OCI-LY7 (cell line): ENCODE results near the gene DRD4. TPM values are rescaled to one million over a fixed set of nuclear protein-coding genes. Genes with fewer than 3 reads are reported as not detected.

Experiments used
- BruUV-seq: library from RNA; stranded (reverse); fragments of 400-500 nt; replicated peaks from 2 replicates; lab custom pipeline; 2021; lab: Mats Ljungman, UMichigan
- CTCF ChIA-PET: fragments of 300-600 bp; sonication (Branson Sonifier 250); formaldehyde crosslinking; loops from one replicate; lab custom pipeline; 2022; ENCODE audit warnings: antibody characterized with exemption; ENCODE audit not compliant: unreplicated experiment; lab: Charles Lee
- POLR2A ChIA-PET: fragments of 300-600 bp; sonication (Branson Sonifier 250); formaldehyde crosslinking; loops from one replicate; lab custom pipeline; 2022; ENCODE audit warnings: antibody characterized with exemption; lab: Charles Lee
- DNase-seq: peaks from one replicate; pipeline ENCODE4 v3.0.0-alpha.2; 2015; ENCODE audit warnings: low spot score
- H2AFZ ChIP-seq: fragments of 200-600 bp; sonication (generic), shearing (Covaris generic); 2 replicates; pipeline ENCODE4 v1.6.1; 2014; ENCODE audit warnings: mild to moderate bottlenecking, antibody characterized with exemption, low read length, moderate library complexity
- H3K27ac ChIP-seq: fragments of 200-600 bp; sonication (generic); 2 replicates; pipeline ENCODE4 v1.5.1; 2014; ENCODE audit warnings: mixed run types, low read depth, mild to moderate bottlenecking, moderate library complexity, low read length, inconsistent platforms; ENCODE audit not compliant: poor library complexity, severe bottlenecking
- H3K36me3 ChIP-seq: fragments of 200-600 bp; sonication (generic); 2 replicates; pipeline ENCODE4 v1.6.1; 2014; ENCODE audit warnings: mild to moderate bottlenecking, antibody characterized with exemption, low read length, moderate library complexity, mixed read lengths; ENCODE audit not compliant: insufficient read depth
- H3K4me1 ChIP-seq: fragments of 200-600 bp; sonication (generic); 2 replicates; pipeline ENCODE4 v1.5.1; 2014; ENCODE audit warnings: mild to moderate bottlenecking, low read length; ENCODE audit not compliant: insufficient read depth, poor library complexity, severe bottlenecking
- H3K4me2 ChIP-seq: fragments of 200-600 bp; sonication (generic); 2 replicates; pipeline ENCODE4 v1.6.1; 2014; ENCODE audit warnings: mild to moderate bottlenecking, low read length
- H3K4me3 ChIP-seq: fragments of 200-600 bp; sonication (generic); 2 replicates; pipeline ENCODE4 v1.5.1; 2014; ENCODE audit warnings: mild to moderate bottlenecking, low read depth, low read length; ENCODE audit not compliant: poor library complexity, severe bottlenecking
- H3K79me2 ChIP-seq: fragments of 200-600 bp; sonication (generic); 2 replicates; pipeline ENCODE4 v1.6.1; 2016; ENCODE audit warnings: low read depth, mild to moderate bottlenecking, low read length, moderate library complexity, mixed read lengths; ENCODE audit not compliant: insufficient read depth
- H3K9me2 ChIP-seq: fragments of 200-600 bp; sonication (generic); 2 replicates; pipeline ENCODE4 v1.6.1; 2016; ENCODE audit warnings: mild to moderate bottlenecking, low read length, mixed read lengths; ENCODE audit not compliant: insufficient read depth
- H3K9me3 ChIP-seq: fragments of 200-600 bp; sonication (generic); 2 replicates; pipeline ENCODE4 v1.6.1; 2014; ENCODE audit warnings: mild to moderate bottlenecking, mixed run types, low read length, mixed read lengths
- H4K20me1 ChIP-seq: fragments of 200-600 bp; sonication (generic); 2 replicates; pipeline ENCODE4 v1.6.1; 2014; ENCODE audit warnings: mild to moderate bottlenecking, antibody characterized with exemption, low read length, moderate library complexity, mixed read lengths; ENCODE audit not compliant: insufficient read depth
- CTCF ChIP-seq: fragments of 200-600 bp; sonication (generic); conservative IDR thresholded peaks from 2 replicates; pipeline ENCODE4 v1.5.1; 2014; ENCODE audit warnings: mild to moderate bottlenecking, antibody characterized with exemption, low read length, moderate library complexity, mixed read lengths
- EZH2phosphoT487 ChIP-seq: fragments of 200-600 bp; sonication (generic); IDR thresholded peaks from 2 replicates; pipeline ENCODE4 v1.6.1; 2018; ENCODE audit warnings: low read depth, borderline replicate concordance, mild to moderate bottlenecking, mixed run types, antibody characterized with exemption, low read length, moderate library complexity, mixed read lengths
- intact Hi-C: fragments of 100-400 bp; cut with micrococcal nuclease; formaldehyde crosslinking; loops from one replicate; pipeline ENCODE4 v1.10.0; 2022; ENCODE audit not compliant: unreplicated experiment
- total RNA-seq, 2 experiments: library from RNA; depleted of rRNA in 1 of 2; stranded (reverse); fragments of >200 nt in 1 of 2; shearing (Covaris generic) in 1 of 2; gene quantifications; 2 replicates each; pipeline ENCODE4 v1.2.3, GENCODE V29; 2014 to 2022

The DRD4 gene
- total RNA-seq, 2 experiments from 2014 or later: 0.16 to 3.1 TPM

GRCh38 chr11:618856-619627, 18.0 kb upstream of the DRD4 start:
- CTCF ChIA-PET: no interaction called here

GRCh38 chr11:619628-620050, 17.4 kb upstream of the DRD4 start:
- POLR2A ChIA-PET: no interaction called here
- intact Hi-C loops: loop anchor here (5.0 kb wide), 1 partner anchor 42 kb away; the partner anchor contains the start of gene PHRF1
- DNase-seq: no peak
- peaks cover 19% of the 10 kb centered on the region for H3K4me1 ChIP-seq
- no peak overlapping the region for H2AFZ ChIP-seq
- H3K4me3 ChIP-seq: no peak overlapping the region
- no peaks in the 10 kb centered on the region for H3K79me2 ChIP-seq
- H3K9me3 ChIP-seq: no peaks in the 10 kb centered on the region
- BruUV-seq: no TSS peak
- H4K20me1 ChIP-seq: no peaks in the 10 kb centered on the region
- H3K27ac ChIP-seq: no peak overlapping the region
- TF ChIP-seq CTCF: no peak
- TF ChIP-seq EZH2phosphoT487: no peak
- H3K36me3 ChIP-seq: no peaks in the 10 kb centered on the region
- CTCF ChIA-PET: no interaction called here
- H3K9me2 ChIP-seq: no peaks in the 10 kb centered on the region
- no peak overlapping the region for H3K4me2 ChIP-seq

More at GRCh38 chr11:618856-619627, 18.0 kb upstream of the DRD4 start:
- Histone ChIP-seq H2AFZ (no peak overlapping the region), H3K4me1 (peaks cover 19% of the 10 kb centered on the region), H3K9me2 (no peaks in the 10 kb centered on the region), H3K9me3 (no peaks in the 10 kb centered on the region), H3K79me2 (no peaks in the 10 kb centered on the region), H3K36me3 (no peaks in the 10 kb centered on the region; the same call in 1 of the 2 replicates), H3K4me2 (no peak overlapping the region), H4K20me1 (0 out of 2 replicates have a peak, but pooled peaks cover 3% of the 10 kb centered on the region), H3K4me3 (no peak overlapping the region), H3K27ac (no peak overlapping the region)
- intact Hi-C loops: loop anchor here (5.0 kb wide), 1 partner anchor 42 kb away; the partner anchor contains the start of gene PHRF1
- DNase-seq: no peak
- POLR2A ChIA-PET: no interaction called here
- BruUV-seq: no TSS peak
- no peak for TF ChIP-seq EZH2phosphoT487
- TF ChIP-seq CTCF: no peak

GRCh38 chr11:620201-620600, 16.9 kb upstream of the DRD4 start:
- Histone ChIP-seq H3K79me2 (no peaks in the 10 kb centered on the region), H3K36me3 (no peaks in the 10 kb centered on the region), H3K4me2 (no peak overlapping the region), H4K20me1 (no peaks in the 10 kb centered on the region), H3K4me3 (no peak overlapping the region), H2AFZ (no peak overlapping the region), H3K4me1 (peaks cover 14% of the 10 kb centered on the region), H3K27ac (no peak overlapping the region), H3K9me2 (no peaks in the 10 kb centered on the region), H3K9me3 (no peaks in the 10 kb centered on the region)
- no TSS peak for BruUV-seq
- POLR2A ChIA-PET: no interaction called here
- CTCF ChIA-PET: no interaction called here
- TF ChIP-seq CTCF (no peak), EZH2phosphoT487 (no peak)
- intact Hi-C loops: no loop called here
- DNase-seq: no peak
